Activated CD8-positive, alpha-beta T cell treated with anti-CD3 and anti-CD28 coated beads for 36 hours (primary cell): ENCODE measurements around the gene PNMA8B. TPM values are rescaled to one million over a fixed set of nuclear protein-coding genes. Genes with fewer than 3 reads are reported as not detected.

Experiments
- ATAC-seq: fragments of 200-7000 bp; cut with Tn5 transposase; one replicate; pipeline ENCODE4 v1.10.0; 2021; ENCODE audit warnings: mild to moderate bottlenecking, moderate library complexity
- CTCF ChIA-PET: fragments of 350-600 bp; sonication (Branson Sonifier 250); formaldehyde crosslinking; loops from one replicate; lab custom pipeline; 2021; ENCODE audit warnings: antibody characterized with exemption; lab: Charles Lee
- POLR2A ChIA-PET: fragments of 350-600 bp; sonication (Branson Sonifier 250); formaldehyde crosslinking; loops from one replicate; lab custom pipeline; 2021; ENCODE audit warnings: antibody characterized with exemption; lab: Charles Lee
- DNase-seq: peaks from one replicate; pipeline ENCODE4 v3.0.0-alpha.2; 2020
- H3K27ac Mint-ChIP-seq: one replicate; pipeline ENCODE4 v1.8.0; 2021; ENCODE audit warnings: mild to moderate bottlenecking, mixed read lengths
- H3K27me3 Mint-ChIP-seq: one replicate; pipeline ENCODE4 v1.8.0; 2021; ENCODE audit warnings: mixed read lengths
- H3K36me3 Mint-ChIP-seq: one replicate; pipeline ENCODE4 v1.8.0; 2021; ENCODE audit warnings: low read depth, mixed read lengths
- H3K4me1 Mint-ChIP-seq: one replicate; pipeline ENCODE4 v1.8.0; 2021; ENCODE audit warnings: low read depth, mixed read lengths
- H3K4me3 Mint-ChIP-seq: one replicate; pipeline ENCODE4 v1.8.0; 2021; ENCODE audit warnings: mild to moderate bottlenecking, moderate library complexity, mixed read lengths
- H3K9me3 Mint-ChIP-seq: one replicate; pipeline ENCODE4 v1.8.0; 2021; ENCODE audit warnings: mixed read lengths
- CTCF ChIP-seq: fragments of 200-600 bp; IDR thresholded peaks from one replicate; pipeline ENCODE4 v1.8.0; 2022; ENCODE audit warnings: antibody characterized with exemption, mild to moderate bottlenecking
- intact Hi-C: fragments of 100-400 bp; cut with micrococcal nuclease; formaldehyde crosslinking; loops from one replicate; pipeline ENCODE4 v1.10.0; 2022
- total RNA-seq, 2 experiments: library from RNA; stranded (reverse); gene quantifications; one replicate each; pipeline ENCODE4 v1.2.3, GENCODE V29; 2021

Gene PNMA8B
- total RNA-seq, 2 experiments from 2014 or later, result not detected

GRCh38 chr19:46449228-46449627, 46.4 kb downstream of the PNMA8B start:
- Mint-ChIP-seq H3K9me3 (peaks cover 8% of the 10 kb centered on the region), H3K4me1 (no peaks in the 10 kb centered on the region), H3K27me3 (peaks cover 15% of the 10 kb centered on the region), H3K27ac (no peak overlapping the region), H3K36me3 (peaks cover 1% of the 10 kb centered on the region), H3K4me3 (no peak overlapping the region)
- ATAC-seq, result no peak
- intact Hi-C loops, result no loop called here
- ChIA-PET POLR2A (no interaction called here), CTCF (interaction anchor here (1.1 to 1.2 kb wide), 2 partner anchors 25 to 90 kb away, joined by 3 read pairs; no protein-coding TSS in a partner anchor)
- TF ChIP-seq CTCF, result no peak
- DNase-seq, result no peak

GRCh38 chr19:46448601-46449000, 47.1 kb downstream of the PNMA8B start:
- no peak overlapping the region for H3K4me3 Mint-ChIP-seq
- ChIA-PET CTCF (interaction anchor here (1.1 kb wide), 1 partner anchor 26 kb away, joined by 3 read pairs; no protein-coding TSS in a partner anchor), POLR2A (no interaction called here)
- no peak for TF ChIP-seq CTCF
- H3K27me3 Mint-ChIP-seq, result peaks cover 15% of the 10 kb centered on the region
- intact Hi-C loops, result no loop called here
- ATAC-seq (no peak), DNase-seq (no peak)
- H3K36me3 Mint-ChIP-seq, result peaks cover 1% of the 10 kb centered on the region
- no peak overlapping the region for H3K27ac Mint-ChIP-seq
- peaks cover 8% of the 10 kb centered on the region for H3K9me3 Mint-ChIP-seq
- no peaks in the 10 kb centered on the region for H3K4me1 Mint-ChIP-seq

GRCh38 chr19:46447824-46448223, 47.8 kb downstream of the PNMA8B start:
- no peak overlapping the region for H3K27ac Mint-ChIP-seq
- DNase-seq, result no peak
- peaks cover 8% of the 10 kb centered on the region for H3K9me3 Mint-ChIP-seq
- H3K36me3 Mint-ChIP-seq, result peaks cover 1% of the 10 kb centered on the region
- no peaks in the 10 kb centered on the region for H3K4me1 Mint-ChIP-seq
- TF ChIP-seq CTCF, result no peak
- H3K4me3 Mint-ChIP-seq, result no peak overlapping the region
- H3K27me3 Mint-ChIP-seq, result peaks cover 15% of the 10 kb centered on the region
- POLR2A ChIA-PET, result no interaction called here
- CTCF ChIA-PET, result no interaction called here
- no peak for ATAC-seq
- intact Hi-C loops, result no loop called here

GRCh38 chr19:46447006-46447405, 48.7 kb downstream of the PNMA8B start:
- no peak overlapping the region for H3K4me3 Mint-ChIP-seq
- DNase-seq, result no peak
- intact Hi-C loops, result no loop called here
- H3K9me3 Mint-ChIP-seq, result peaks cover 8% of the 10 kb centered on the region
- no peak overlapping the region for H3K27ac Mint-ChIP-seq
- H3K36me3 Mint-ChIP-seq, result peaks cover 1% of the 10 kb centered on the region
- peaks cover 10% of the 10 kb centered on the region for H3K27me3 Mint-ChIP-seq
- CTCF ChIA-PET, result interaction anchor here (0.7 kb wide), 1 partner anchor 67 kb away, joined by 3 read pairs; no protein-coding TSS in a partner anchor
- no peaks in the 10 kb centered on the region for H3K4me1 Mint-ChIP-seq
- TF ChIP-seq CTCF, result no peak
- POLR2A ChIA-PET, result no interaction called here
- ATAC-seq, result no peak

- no peak overlapping the region for H3K27ac Mint-ChIP-seq
- no peak overlapping the region for H3K4me3 Mint-ChIP-seq
- CTCF ChIA-PET, result interaction anchor here (1.2 kb wide), 1 partner anchor 12 kb away, joined by 3 read pairs; no protein-coding TSS in a partner anchor
- POLR2A ChIA-PET, result no interaction called here
- H3K36me3 Mint-ChIP-seq, result peaks cover 1% of the 10 kb centered on the region
- ATAC-seq, result no peak
- no peaks in the 10 kb centered on the region for H3K4me1 Mint-ChIP-seq
- TF ChIP-seq CTCF, result no peak
- no peak for DNase-seq
- H3K9me3 Mint-ChIP-seq, result peaks cover 8% of the 10 kb centered on the region
- peaks cover 10% of the 10 kb centered on the region for H3K27me3 Mint-ChIP-seq
- intact Hi-C loops, result no loop called here
Measured at GRCh38 chr19:46446021-46446420, 49.6 kb downstream of the PNMA8B start.
